GM23248 (cell line): ENCODE measurements around the gene NOTCH3. TPM values are rescaled to one million over a fixed set of nuclear protein-coding genes. Genes with fewer than 3 reads are reported as not detected.

ENCODE experiments used
- DNase-seq: peaks from one replicate; pipeline ENCODE4 v3.0.0-alpha.2; 2015
- H2AFZ ChIP-seq: fragments of 200-600 bp; sonication (generic); 2 replicates; pipeline ENCODE4 v1.6.1; 2016; ENCODE audit warnings: antibody characterized with exemption
- H3F3A ChIP-seq: fragments of 200-600 bp; sonication (generic); 2 replicates; pipeline ENCODE4 v1.6.1; 2016; ENCODE audit warnings: mild to moderate bottlenecking, antibody characterized with exemption, mixed run types; ENCODE audit not compliant: insufficient read depth
- H3K27ac ChIP-seq: fragments of 200-600 bp; sonication (generic); 2 replicates; pipeline ENCODE4 v1.5.1; 2016; ENCODE audit warnings: mild to moderate bottlenecking
- H3K27me3 ChIP-seq: fragments of 200-600 bp; sonication (generic); replicated peaks from 2 replicates; pipeline ENCODE4 v1.6.1; 2016; ENCODE audit warnings: mild to moderate bottlenecking; ENCODE audit not compliant: insufficient read depth
- H3K36me3 ChIP-seq: fragments of 200-600 bp; sonication (generic); 2 replicates; pipeline ENCODE4 v1.6.1; 2016; ENCODE audit warnings: low read depth, mild to moderate bottlenecking
- H3K4me1 ChIP-seq: fragments of 200-600 bp; sonication (generic); 2 replicates; pipeline ENCODE4 v1.6.1; 2016; ENCODE audit warnings: mild to moderate bottlenecking; ENCODE audit not compliant: insufficient read depth
- H3K4me2 ChIP-seq: fragments of 200-600 bp; sonication (generic); one replicate; pipeline ENCODE4 v1.6.1; 2016; ENCODE audit warnings: mild to moderate bottlenecking; ENCODE audit not compliant: unreplicated experiment
- H3K4me3 ChIP-seq: fragments of 200-600 bp; sonication (generic); 2 replicates; pipeline ENCODE4 v1.5.1; 2016; ENCODE audit warnings: mild to moderate bottlenecking
- H3K79me2 ChIP-seq: fragments of 200-600 bp; sonication (generic); 2 replicates; pipeline ENCODE4 v1.6.1; 2016; ENCODE audit warnings: mild to moderate bottlenecking; ENCODE audit not compliant: insufficient read depth
- H3K9ac ChIP-seq: fragments of 200-600 bp; sonication (generic); 2 replicates; pipeline ENCODE4 v1.6.1; 2016; ENCODE audit warnings: mild to moderate bottlenecking
- H3K9me2 ChIP-seq: fragments of 200-600 bp; sonication (generic); 2 replicates; pipeline ENCODE4 v1.6.1; 2016; ENCODE audit warnings: mixed run types, mild to moderate bottlenecking, moderate library complexity; ENCODE audit not compliant: insufficient read depth
- H3K9me3 ChIP-seq: fragments of 200-600 bp; sonication (generic); one replicate; pipeline ENCODE4 v1.6.1; 2017; ENCODE audit warnings: low read depth
- H4K20me1 ChIP-seq: fragments of 200-600 bp; sonication (generic); 2 replicates; pipeline ENCODE4 v1.6.0; 2016; ENCODE audit not compliant: insufficient read depth
- EZH2 ChIP-seq: fragments of 200-600 bp; sonication (generic); IDR thresholded peaks from 2 replicates; pipeline ENCODE4 v1.6.1; 2018; ENCODE audit warnings: antibody characterized with exemption, mild to moderate bottlenecking; ENCODE audit not compliant: insufficient read depth, poor library complexity, severe bottlenecking
- EZH2phosphoT487 ChIP-seq: fragments of 200-600 bp; sonication (generic); IDR thresholded peaks from 2 replicates; pipeline ENCODE4 v1.6.1; 2018; ENCODE audit warnings: antibody characterized with exemption, moderate library complexity, mild to moderate bottlenecking, low read depth; ENCODE audit not compliant: insufficient read depth
- WGBS, 2 experiments: methylation state at CpG; one replicate each; pipeline ENCODE4 v1.1.6; 2015 to 2017; ENCODE audit warnings: low lambda C conversion rate in 2 of 2, low coverage in 1 of 2; ENCODE audit errors: missing lambda C conversion rate in 2 of 2; 5-methylcytosine and 5-hydroxymethylcytosine counted together
- in situ Hi-C: fragments of 300-500 bp; cut with MboI; formaldehyde crosslinking; loops from 2 replicates; pipeline ENCODE4 v1.15.0; 2020
- polyA plus RNA-seq: library from polyadenylated mRNA; unstranded; fragments of >200 nt; fragmentation: Nextera tagmentation; extraction: Ambion mirVana; gene quantifications from 2 replicates; pipeline ENCODE4 v1.2.1, GENCODE V29; 2016
- total RNA-seq: library from RNA; depleted of rRNA; stranded (reverse); fragments of >200 nt; shearing (Covaris generic); gene quantifications from 2 replicates; pipeline ENCODE4 v1.2.3, GENCODE V29; 2014

The NOTCH3 gene
- total and polyA plus RNA-seq, 2 experiments from 2014 or later, result 16.0 to 66.9 TPM

GRCh38 chr19:15241259-15241910 lies 40.6 kb upstream of the NOTCH3 start:
- Histone ChIP-seq H2AFZ (no peak overlapping the region), H3K4me3 (no peak overlapping the region), H3K9ac (no peak overlapping the region), H3K36me3 (peaks cover 27% of the 10 kb centered on the region; the same call in 1 of the 2 replicates), H3K4me2 (no peak overlapping the region), H3K27ac (no peak overlapping the region), H3K9me3 (no peaks in the 10 kb centered on the region), H4K20me1 (no peaks in the 10 kb centered on the region), H3K9me2 (no peaks in the 10 kb centered on the region), H3K27me3 (no peaks in the 10 kb centered on the region), H3F3A (no peaks in the 10 kb centered on the region), H3K79me2 (peaks cover 49% of the 10 kb centered on the region), H3K4me1 (no peaks in the 10 kb centered on the region)
- DNase-seq, result peak; percentile 43
- WGBS, 2 experiments, result 82 to 84% methylated on average over 9 of the region's 9 CpGs
- in situ Hi-C loops, result no loop called here
- TF ChIP-seq EZH2 (no peak), EZH2phosphoT487 (no peak)

- Histone ChIP-seq H3K79me2 (peaks cover 40% of the 10 kb centered on the region), H3K4me1 (no peaks in the 10 kb centered on the region), H2AFZ (no peak overlapping the region), H3K27me3 (no peaks in the 10 kb centered on the region), H3K9ac (no peak overlapping the region), H3F3A (peaks cover 5% of the 10 kb centered on the region), H4K20me1 (no peaks in the 10 kb centered on the region), H3K4me3 (no peak overlapping the region), H3K4me2 (no peak overlapping the region), H3K9me2 (no peaks in the 10 kb centered on the region), H3K9me3 (no peaks in the 10 kb centered on the region), H3K36me3 (peaks cover 32% of the 10 kb centered on the region; the same call in 1 of the 2 replicates), H3K27ac (no peak overlapping the region)
- in situ Hi-C loops, result no loop called here
- no peak for DNase-seq
- WGBS, 2 experiments, result 97 to 98% methylated on average over 9 of the region's 9 CpGs
- TF ChIP-seq EZH2phosphoT487, result no peak
- TF ChIP-seq EZH2, result no peak
These were observed 39.7 kb upstream of the NOTCH3 start for GRCh38 chr19:15240515-15240914.

- Histone ChIP-seq H3K79me2 (peaks cover 30% of the 10 kb centered on the region), H3K9me3 (no peaks in the 10 kb centered on the region), H3K4me2 (no peak overlapping the region), H3K27ac (no peak overlapping the region), H2AFZ (no peak overlapping the region), H3K4me3 (no peak overlapping the region), H3K36me3 (peaks cover 33% of the 10 kb centered on the region; the same call in 1 of the 2 replicates), H3K9me2 (no peaks in the 10 kb centered on the region), H3F3A (peaks cover 16% of the 10 kb centered on the region), H3K4me1 (no peaks in the 10 kb centered on the region), H4K20me1 (no peaks in the 10 kb centered on the region), H3K9ac (no peak overlapping the region), H3K27me3 (no peaks in the 10 kb centered on the region)
- in situ Hi-C loops, result no loop called here
- TF ChIP-seq EZH2 (no peak), EZH2phosphoT487 (no peak)
- WGBS, 2 experiments, result 95% methylated on average over 23 to 26 of the region's 26 CpGs
- DNase-seq, result no peak
These were observed 38.6 kb upstream of the NOTCH3 start for GRCh38 chr19:15239337-15239949.

GRCh38 chr19:15238639-15239155 lies 37.9 kb upstream of the NOTCH3 start:
- H3K27ac ChIP-seq, result no peak overlapping the region
- DNase-seq, result no peak
- in situ Hi-C loops, result no loop called here

More at GRCh38 chr19:15238639-15239155, 37.9 kb upstream of the NOTCH3 start:
- 91 to 93% methylated on average over 25 to 29 of the region's 29 CpGs for WGBS, 2 experiments
- H3K9ac ChIP-seq, result no peak overlapping the region
- H3F3A ChIP-seq, result peaks cover 22% of the 10 kb centered on the region
- peaks cover 29% of the 10 kb centered on the region; the same call in 1 of the 2 replicates for H3K36me3 ChIP-seq
- no peak overlapping the region for H2AFZ ChIP-seq
- H3K4me1 ChIP-seq, result no peaks in the 10 kb centered on the region
- H3K9me3 ChIP-seq, result no peaks in the 10 kb centered on the region
- no peak overlapping the region for H3K4me2 ChIP-seq
- H3K27me3 ChIP-seq, result no peaks in the 10 kb centered on the region
- peaks cover 25% of the 10 kb centered on the region for H3K79me2 ChIP-seq
- H3K9me2 ChIP-seq, result no peaks in the 10 kb centered on the region
- no peaks in the 10 kb centered on the region for H4K20me1 ChIP-seq
- no peak for TF ChIP-seq EZH2
- no peak for TF ChIP-seq EZH2phosphoT487
- no peak overlapping the region for H3K4me3 ChIP-seq
